ENCODE data around the gene CMSS1. TPM values are rescaled to one million over a fixed set of nuclear protein-coding genes. Genes with fewer than 3 reads are reported as not detected.

CMSS1 gene
- total RNA-seq, 1 experiment from 2014 or later: 70.6 TPM

GRCh38 chr3:100221159-100221558 is 403.5 kb downstream of the CMSS1 start:
- ATAC-seq: no peak
- H3K4me1 Mint-ChIP-seq: no peaks in the 10 kb centered on the region
- TF ChIP-seq ZMAT4 (CRISPR knock-in tag; IDR thresholded peaks at IDR 0.05) (no peak), AR (CRISPR knock-in tag; IDR thresholded peaks at IDR 0.05) (no peak), ZNF416 (CRISPR knock-in tag; IDR thresholded peaks at IDR 0.05) (no peak), SMAD3 (CRISPR knock-in tag; IDR thresholded peaks at IDR 0.05; ENCODE audit: borderline replicate concordance) (no peak), IRF2 (CRISPR knock-in tag; IDR thresholded peaks at IDR 0.05; ENCODE audit: borderline replicate concordance, low read depth) (no peak), ZNF121 (CRISPR knock-in tag; IDR thresholded peaks at IDR 0.05) (no peak), PRRX2 (CRISPR knock-in tag; IDR thresholded peaks at IDR 0.05) (no peak), GTF2I (CRISPR knock-in tag; conservative IDR thresholded peaks at IDR 0.05) (no peak), EMX1 (CRISPR knock-in tag; IDR thresholded peaks at IDR 0.05) (no peak), ZNF263 (CRISPR knock-in tag; IDR thresholded peaks at IDR 0.05; ENCODE audit: low read depth) (no peak)
- TF ChIP-seq, protein P1, sequence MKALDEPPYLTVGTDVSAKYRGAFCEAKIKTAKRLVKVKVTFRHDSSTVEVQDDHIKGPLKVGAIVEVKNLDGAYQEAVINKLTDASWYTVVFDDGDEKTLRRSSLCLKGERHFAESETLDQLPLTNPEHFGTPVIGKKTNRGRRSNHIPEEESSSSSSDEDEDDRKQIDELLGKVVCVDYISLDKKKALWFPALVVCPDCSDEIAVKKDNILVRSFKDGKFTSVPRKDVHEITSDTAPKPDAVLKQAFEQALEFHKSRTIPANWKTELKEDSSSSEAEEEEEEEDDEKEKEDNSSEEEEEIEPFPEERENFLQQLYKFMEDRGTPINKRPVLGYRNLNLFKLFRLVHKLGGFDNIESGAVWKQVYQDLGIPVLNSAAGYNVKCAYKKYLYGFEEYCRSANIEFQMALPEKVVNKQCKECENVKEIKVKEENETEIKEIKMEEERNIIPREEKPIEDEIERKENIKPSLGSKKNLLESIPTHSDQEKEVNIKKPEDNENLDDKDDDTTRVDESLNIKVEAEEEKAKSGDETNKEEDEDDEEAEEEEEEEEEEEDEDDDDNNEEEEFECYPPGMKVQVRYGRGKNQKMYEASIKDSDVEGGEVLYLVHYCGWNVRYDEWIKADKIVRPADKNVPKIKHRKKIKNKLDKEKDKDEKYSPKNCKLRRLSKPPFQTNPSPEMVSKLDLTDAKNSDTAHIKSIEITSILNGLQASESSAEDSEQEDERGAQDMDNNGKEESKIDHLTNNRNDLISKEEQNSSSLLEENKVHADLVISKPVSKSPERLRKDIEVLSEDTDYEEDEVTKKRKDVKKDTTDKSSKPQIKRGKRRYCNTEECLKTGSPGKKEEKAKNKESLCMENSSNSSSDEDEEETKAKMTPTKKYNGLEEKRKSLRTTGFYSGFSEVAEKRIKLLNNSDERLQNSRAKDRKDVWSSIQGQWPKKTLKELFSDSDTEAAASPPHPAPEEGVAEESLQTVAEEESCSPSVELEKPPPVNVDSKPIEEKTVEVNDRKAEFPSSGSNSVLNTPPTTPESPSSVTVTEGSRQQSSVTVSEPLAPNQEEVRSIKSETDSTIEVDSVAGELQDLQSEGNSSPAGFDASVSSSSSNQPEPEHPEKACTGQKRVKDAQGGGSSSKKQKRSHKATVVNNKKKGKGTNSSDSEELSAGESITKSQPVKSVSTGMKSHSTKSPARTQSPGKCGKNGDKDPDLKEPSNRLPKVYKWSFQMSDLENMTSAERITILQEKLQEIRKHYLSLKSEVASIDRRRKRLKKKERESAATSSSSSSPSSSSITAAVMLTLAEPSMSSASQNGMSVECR (CRISPR knock-in tag; IDR thresholded peaks at IDR 0.05; ENCODE audit: borderline replicate concordance): no peak
- TF ChIP-seq, protein P2, sequence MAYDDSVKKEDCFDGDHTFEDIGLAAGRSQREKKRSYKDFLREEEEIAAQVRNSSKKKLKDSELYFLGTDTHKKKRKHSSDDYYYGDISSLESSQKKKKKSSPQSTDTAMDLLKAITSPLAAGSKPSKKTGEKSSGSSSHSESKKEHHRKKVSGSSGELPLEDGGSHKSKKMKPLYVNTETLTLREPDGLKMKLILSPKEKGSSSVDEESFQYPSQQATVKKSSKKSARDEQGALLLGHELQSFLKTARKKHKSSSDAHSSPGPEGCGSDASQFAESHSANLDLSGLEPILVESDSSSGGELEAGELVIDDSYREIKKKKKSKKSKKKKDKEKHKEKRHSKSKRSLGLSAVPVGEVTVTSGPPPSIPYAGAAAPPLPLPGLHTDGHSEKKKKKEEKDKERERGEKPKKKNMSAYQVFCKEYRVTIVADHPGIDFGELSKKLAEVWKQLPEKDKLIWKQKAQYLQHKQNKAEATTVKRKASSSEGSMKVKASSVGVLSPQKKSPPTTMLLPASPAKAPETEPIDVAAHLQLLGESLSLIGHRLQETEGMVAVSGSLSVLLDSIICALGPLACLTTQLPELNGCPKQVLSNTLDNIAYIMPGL (CRISPR knock-in tag; IDR thresholded peaks at IDR 0.05): no peak
- TF ChIP-seq, protein P3, sequence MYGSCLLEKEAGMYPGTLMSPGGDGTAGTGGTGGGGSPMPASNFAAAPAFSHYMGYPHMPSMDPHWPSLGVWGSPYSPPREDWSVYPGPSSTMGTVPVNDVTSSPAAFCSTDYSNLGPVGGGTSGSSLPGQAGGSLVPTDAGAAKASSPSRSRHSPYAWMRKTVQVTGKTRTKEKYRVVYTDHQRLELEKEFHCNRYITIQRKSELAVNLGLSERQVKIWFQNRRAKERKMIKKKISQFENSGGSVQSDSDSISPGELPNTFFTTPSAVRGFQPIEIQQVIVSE (CRISPR knock-in tag; IDR thresholded peaks at IDR 0.05; ENCODE audit: borderline replicate concordance): no peak
- POLR2A ChIA-PET: no interaction called here
- CTCF ChIA-PET: no interaction called here
- peaks cover 19% of the 10 kb centered on the region for H3K36me3 Mint-ChIP-seq
- H3K27me3 Mint-ChIP-seq (ENCODE audit: low read depth): peaks cover 8% of the 10 kb centered on the region
- no peak overlapping the region for H3K4me3 Mint-ChIP-seq
- no peak for DNase-seq (ENCODE audit: low spot score)
- peaks cover 33% of the 10 kb centered on the region for H3K9me3 Mint-ChIP-seq
- H3K27ac Mint-ChIP-seq: no peak overlapping the region

DNA sequence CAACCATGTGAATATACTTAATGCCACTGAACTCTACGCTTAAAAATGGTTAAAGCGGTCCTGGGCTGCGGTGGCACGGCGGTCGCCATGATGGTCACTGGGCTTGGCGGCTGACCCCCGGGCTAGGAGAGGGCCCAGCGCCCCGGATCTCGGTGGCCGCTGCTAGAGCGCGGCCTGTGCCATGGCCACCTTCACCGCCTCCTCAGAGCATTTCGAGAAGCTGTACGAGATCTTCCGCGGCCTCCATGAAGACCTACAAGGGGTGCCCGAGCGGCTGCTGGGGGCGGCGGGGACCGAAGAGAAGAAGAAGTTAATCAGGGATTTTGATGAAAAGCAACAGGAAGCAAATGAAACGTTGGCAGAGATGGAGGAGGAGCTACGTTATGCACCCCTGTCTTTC is 407.5 kb downstream of the CMSS1 start:
- peaks cover 8% of the 10 kb centered on the region for H3K36me3 Mint-ChIP-seq
- ATAC-seq (no peak), DNase-seq (ENCODE audit: low spot score) (no peak)
- H3K27ac Mint-ChIP-seq: no peak overlapping the region
- peaks cover 4% of the 10 kb centered on the region; the same call in 1 of the 2 replicates for H3K27me3 Mint-ChIP-seq (ENCODE audit: low read depth)
- H3K4me3 Mint-ChIP-seq: no peak overlapping the region
- CTCF ChIA-PET: interaction anchor here (1.4 kb wide), 1 partner anchor 29 kb away, joined by 6 read pairs; no protein-coding TSS in a partner anchor
- H3K4me1 Mint-ChIP-seq: no peaks in the 10 kb centered on the region
- POLR2A ChIA-PET: no interaction called here
- peaks cover 18% of the 10 kb centered on the region for H3K9me3 Mint-ChIP-seq
- TF ChIP-seq, protein P4, sequence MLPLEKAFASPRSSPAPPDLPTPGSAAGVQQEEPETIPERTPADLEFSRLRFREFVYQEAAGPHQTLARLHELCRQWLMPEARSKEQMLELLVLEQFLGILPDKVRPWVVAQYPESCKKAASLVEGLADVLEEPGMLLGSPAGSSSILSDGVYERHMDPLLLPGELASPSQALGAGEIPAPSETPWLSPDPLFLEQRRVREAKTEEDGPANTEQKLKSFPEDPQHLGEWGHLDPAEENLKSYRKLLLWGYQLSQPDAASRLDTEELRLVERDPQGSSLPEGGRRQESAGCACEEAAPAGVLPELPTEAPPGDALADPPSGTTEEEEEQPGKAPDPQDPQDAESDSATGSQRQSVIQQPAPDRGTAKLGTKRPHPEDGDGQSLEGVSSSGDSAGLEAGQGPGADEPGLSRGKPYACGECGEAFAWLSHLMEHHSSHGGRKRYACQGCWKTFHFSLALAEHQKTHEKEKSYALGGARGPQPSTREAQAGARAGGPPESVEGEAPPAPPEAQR (CRISPR knock-in tag; IDR thresholded peaks at IDR 0.05): no peak
- TF ChIP-seq NFYB (CRISPR knock-in tag; conservative IDR thresholded peaks at IDR 0.05; ENCODE audit: low read depth): no peak
- TF ChIP-seq ESRRA (CRISPR knock-in tag; IDR thresholded peaks at IDR 0.05; ENCODE audit: borderline replicate concordance): no peak
- no peak for TF ChIP-seq GTF2I (CRISPR knock-in tag; conservative IDR thresholded peaks at IDR 0.05)
- TF ChIP-seq, protein P5, sequence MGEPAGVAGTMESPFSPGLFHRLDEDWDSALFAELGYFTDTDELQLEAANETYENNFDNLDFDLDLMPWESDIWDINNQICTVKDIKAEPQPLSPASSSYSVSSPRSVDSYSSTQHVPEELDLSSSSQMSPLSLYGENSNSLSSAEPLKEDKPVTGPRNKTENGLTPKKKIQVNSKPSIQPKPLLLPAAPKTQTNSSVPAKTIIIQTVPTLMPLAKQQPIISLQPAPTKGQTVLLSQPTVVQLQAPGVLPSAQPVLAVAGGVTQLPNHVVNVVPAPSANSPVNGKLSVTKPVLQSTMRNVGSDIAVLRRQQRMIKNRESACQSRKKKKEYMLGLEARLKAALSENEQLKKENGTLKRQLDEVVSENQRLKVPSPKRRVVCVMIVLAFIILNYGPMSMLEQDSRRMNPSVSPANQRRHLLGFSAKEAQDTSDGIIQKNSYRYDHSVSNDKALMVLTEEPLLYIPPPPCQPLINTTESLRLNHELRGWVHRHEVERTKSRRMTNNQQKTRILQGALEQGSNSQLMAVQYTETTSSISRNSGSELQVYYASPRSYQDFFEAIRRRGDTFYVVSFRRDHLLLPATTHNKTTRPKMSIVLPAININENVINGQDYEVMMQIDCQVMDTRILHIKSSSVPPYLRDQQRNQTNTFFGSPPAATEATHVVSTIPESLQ (CRISPR knock-in tag; IDR thresholded peaks at IDR 0.05): no peak
- TF ChIP-seq IRF1 (CRISPR knock-in tag; IDR thresholded peaks at IDR 0.05): no peak
- no peak for TF ChIP-seq ZMAT4 (CRISPR knock-in tag; IDR thresholded peaks at IDR 0.05)
- no peak for TF ChIP-seq RELA (CRISPR knock-in tag; IDR thresholded peaks at IDR 0.05; ENCODE audit: borderline replicate concordance)
- no peak for TF ChIP-seq PRRX2 (CRISPR knock-in tag; IDR thresholded peaks at IDR 0.05)
- TF ChIP-seq SP1 (CRISPR knock-in tag; conservative IDR thresholded peaks at IDR 0.05): no peak
